GM12865 (cell line): ENCODE data around the gene RNF144B.
"Not testable (repeated sequence)": the region's sequence is repeated elsewhere in the genome, so short reads cannot be mapped to it uniquely, and the experiment has no call there.

Experiments
- DNase-seq: peaks from one replicate; pipeline ENCODE4 v3.0.0; 2010; ENCODE audit warnings: low read depth
- H3K4me3 ChIP-seq: 2 replicates; pipeline ENCODE4 v1.5.1; 2011; ENCODE audit warnings: mild to moderate bottlenecking, low read depth, low read length, control low read depth
- CTCF ChIP-seq: IDR thresholded peaks from 2 replicates; pipeline ENCODE4 v1.5.1; 2011; ENCODE audit warnings: low read length, control low read depth, low read depth, inconsistent platforms; ENCODE audit not compliant: insufficient read depth; ENCODE audit errors: missing control alignments

RNF144B gene

DNA sequence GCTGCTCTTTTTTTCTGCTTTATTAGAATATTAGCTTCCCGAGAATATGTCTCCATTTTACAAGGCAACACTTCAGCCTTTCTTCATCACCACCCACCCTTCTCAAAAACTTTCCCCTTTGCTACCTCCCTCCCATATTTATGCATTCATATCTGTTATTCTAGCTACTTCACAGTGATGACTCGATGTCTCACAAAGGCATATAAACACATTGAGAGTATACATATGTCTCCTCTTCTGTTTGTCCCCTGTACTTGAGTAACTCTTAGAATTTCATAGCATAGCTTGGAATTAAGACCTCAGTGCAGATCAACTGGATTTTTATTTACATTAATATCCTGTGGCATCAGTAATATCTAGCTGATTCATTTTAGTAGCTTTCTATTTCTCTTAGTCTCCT lies 6.5 kb downstream of the RNF144B start:
- no peak for TF ChIP-seq CTCF
- DNase-seq: no peak

DNA sequence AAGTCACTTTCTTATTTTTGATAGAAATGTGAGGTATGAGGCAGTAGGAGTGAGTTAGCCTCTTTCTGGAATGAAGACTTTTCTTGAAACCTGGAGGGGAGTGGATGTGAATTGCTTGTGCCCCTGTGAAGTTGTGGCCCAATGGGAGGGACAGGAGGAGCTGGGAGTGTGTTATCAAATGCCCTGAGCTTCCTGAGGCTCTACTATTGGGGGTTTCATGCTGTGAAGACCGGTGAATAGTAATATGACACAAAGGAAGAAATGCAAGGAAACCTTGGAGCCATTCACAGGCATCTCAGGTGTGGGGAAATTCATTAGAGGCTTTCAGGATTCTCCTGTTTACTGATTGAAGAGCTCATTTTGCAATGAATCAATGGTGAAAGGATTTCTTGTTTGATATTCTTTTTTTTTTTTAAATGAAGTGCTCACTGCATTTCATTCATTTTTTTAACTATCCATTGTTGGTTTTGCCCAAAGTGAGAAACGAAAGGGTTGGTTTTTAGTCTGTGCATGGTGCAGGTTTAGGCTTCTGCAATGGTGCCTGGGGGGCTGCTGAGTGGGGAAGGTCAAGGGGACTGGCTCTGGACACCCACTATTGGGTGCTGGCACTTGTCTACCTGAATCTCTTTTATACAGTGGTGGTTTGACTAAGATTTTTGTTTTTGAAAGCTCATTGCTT lies 8.2 kb downstream of the RNF144B start:
- H3K4me3 ChIP-seq: no peak overlapping the region
- DNase-seq: no peak
- TF ChIP-seq CTCF: no peak

More for the DNA sequence above, 6.5 kb downstream of the RNF144B start:
- H3K4me3 ChIP-seq: no peak overlapping the region

DNA sequence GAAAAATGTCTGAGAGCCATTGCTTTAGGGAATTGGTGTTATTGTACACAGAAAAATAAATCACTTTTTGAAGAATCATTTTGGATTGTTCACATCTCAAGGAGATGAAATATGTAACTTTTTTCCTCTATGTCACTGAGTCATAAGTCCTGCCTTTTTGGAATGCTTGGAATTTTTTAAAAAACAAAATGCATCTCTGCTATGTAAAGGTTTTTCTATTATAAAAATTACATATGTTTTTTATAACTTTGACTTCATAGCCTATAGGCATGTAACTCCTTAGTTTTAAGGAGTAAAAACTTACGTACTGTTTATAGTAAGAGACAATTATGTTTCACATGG lies 8.7 kb downstream of the RNF144B start:
- no peak for DNase-seq
- no peak overlapping the region for H3K4me3 ChIP-seq
- no peak for TF ChIP-seq CTCF

DNA sequence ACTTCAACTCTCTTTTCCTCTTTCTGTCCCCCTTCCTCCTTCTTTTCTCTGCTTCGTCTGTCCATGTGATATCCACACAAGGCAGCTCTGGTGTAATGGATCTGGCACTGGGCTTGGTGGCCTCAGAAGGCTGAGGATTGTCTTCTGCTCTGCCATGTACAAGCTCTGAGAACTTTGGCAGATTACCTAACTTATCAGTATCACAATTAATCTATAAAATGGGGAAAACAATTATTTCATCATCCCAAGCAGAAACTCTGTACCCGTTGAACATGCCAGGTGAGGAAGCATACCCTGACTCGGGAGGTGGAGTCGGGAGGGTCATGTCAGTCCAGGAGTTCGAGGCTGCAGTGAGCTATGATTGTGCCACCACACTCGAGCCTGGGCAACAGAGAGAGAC lies 10.6 kb downstream of the RNF144B start:
- DNase-seq: no peak
- H3K4me3 ChIP-seq: no peak overlapping the region

DNA sequence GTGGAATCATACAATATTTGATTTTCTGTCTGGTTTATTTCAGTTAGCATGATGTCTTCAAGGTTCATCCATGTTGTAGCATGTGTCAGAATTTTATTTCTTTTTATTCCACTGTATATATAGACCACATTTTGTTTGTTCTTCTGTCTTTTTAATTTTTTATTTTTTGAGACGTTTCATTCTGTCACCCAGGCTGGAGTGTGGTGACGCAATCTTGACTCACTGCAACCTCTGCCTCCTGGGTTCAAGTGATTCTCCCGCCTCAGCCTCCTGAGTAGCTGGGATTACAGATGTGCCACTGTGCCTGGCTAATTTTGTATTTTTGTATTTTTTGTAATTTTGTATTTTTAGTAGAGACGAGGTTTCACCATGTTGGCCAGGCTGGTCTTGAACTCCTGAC lies 11.1 kb downstream of the RNF144B start:
- H3K4me3 ChIP-seq, DNase-seq: not testable (repeated sequence)

More for the DNA sequence above, 10.6 kb downstream of the RNF144B start:
- TF ChIP-seq CTCF: no peak

DNA sequence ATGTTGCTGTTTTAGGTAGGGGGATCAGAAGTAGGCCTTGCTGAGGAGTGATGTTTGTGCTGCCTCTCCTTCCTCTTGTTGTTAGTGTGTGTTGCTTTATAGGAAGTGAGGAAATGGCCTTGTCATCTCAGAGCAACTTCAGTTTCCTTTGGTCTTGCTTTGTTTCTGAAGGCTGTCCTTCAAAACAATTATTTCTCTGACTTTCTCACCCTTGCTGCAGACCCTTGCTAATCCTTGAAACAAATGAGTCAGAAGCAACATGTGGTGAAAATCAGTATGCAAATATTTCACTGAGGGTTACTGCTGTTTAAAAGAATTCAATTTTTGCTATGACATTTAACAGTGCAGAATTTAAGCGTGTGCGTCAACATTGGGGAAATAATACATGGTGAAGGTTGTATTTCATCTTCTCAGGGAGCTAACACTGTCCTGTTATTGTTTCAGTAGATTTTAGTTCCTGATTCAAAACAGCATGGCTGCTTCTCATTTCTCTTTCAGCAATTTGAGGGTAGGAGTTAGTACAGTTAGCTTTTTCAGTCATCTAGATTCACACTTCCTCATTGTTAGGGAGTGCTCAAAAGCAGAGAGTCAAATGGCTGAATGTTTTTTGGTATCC lies 13.8 kb downstream of the RNF144B start:
- no peak overlapping the region for H3K4me3 ChIP-seq
- DNase-seq: peak; percentile 72
- no peak for TF ChIP-seq CTCF

DNA sequence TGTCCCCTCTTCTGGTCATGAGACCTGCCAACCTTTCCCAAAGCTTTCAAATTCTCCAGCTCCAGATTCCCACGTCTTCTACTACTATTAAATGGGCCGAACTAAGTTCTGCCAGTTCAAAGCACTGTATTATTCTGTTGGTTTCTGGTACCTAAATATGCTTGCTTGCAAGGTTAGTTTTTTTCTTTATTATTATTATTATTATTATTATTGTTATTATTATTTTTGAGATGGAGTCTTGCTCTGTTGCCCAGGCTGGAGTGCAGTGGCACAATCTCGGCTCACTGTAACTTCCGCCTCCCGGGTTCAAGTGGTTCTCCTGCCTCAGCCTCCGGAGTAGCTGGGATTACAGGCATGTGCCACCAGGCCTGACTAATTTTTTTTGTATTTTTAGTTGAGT lies 17.8 kb downstream of the RNF144B start:
- not testable (repeated sequence) for DNase-seq, H3K4me3 ChIP-seq

DNA sequence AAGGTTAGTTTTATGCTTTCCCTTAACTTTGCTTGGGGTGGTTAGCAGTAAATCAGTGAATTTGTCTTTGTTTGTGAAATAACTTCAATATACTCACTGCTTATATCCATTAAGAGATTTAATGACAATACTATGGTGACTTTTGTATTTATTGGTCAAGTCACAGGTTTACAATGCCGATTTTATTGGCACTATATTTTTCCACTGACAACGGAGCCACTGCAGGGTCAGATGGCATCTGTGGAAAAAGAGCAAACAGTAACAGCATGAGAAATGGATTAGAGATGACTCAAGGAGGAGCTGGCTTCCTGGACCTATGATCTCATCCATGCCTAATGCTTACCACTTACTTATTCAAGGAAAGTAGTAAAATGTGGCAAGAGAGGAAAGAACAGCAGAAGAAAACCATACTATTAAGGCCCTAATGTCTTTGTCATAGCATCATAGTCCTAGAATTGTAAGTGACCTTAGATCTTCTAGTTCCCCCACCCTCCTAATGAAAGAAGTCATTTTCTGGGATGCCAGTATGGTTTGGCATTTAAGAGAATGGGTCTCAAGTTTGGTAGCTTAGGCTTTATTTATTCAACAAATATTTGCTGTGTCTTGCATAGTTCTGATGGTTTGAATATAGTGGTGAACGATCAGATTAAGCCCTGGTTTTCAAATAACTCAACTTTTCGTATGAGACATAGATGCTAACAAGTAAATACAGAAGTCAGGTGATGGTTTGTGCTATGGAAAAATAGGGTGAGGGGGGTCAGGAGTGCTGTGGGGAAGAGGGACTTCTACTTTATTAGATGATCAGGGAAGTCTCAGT lies 18.5 kb downstream of the RNF144B start:
- no peak overlapping the region for H3K4me3 ChIP-seq
- DNase-seq: no peak
- TF ChIP-seq CTCF: no peak
